HG03196 (cell line): Measurements from ENCODE around the gene SLC13A3.
A peak's percentile ranks its signal among the peaks of the same experiment; 100 is the strongest.

ENCODE experiments used
- ATAC-seq: cut with Tn5 transposase; IDR thresholded peaks from one replicate; pipeline ENCODE4 v1.9.1; 2021; ENCODE audit not compliant: unreplicated experiment

The SLC13A3 gene

GRCh38 chr20:46651091-46651962, at the start of gene SLC13A3:
SLC13A3 (minus strand) TSS chr20:46651459; CDS start chr20:46651421, 38 bp downstream.
- ATAC-seq = no peak

GRCh38 chr20:46701057-46701456, 49.8 kb upstream of the SLC13A3 start:
- ATAC-seq = no peak

GRCh38 chr20:46700481-46700880, 49.2 kb upstream of the SLC13A3 start:
- no peak for ATAC-seq

GRCh38 chr20:46699651-46700359, 48.5 kb upstream of the SLC13A3 start:
- ATAC-seq = no peak

- no peak for ATAC-seq
Observed at GRCh38 chr20:46698788-46699187, 47.5 kb upstream of the SLC13A3 start.

GRCh38 chr20:46696791-46697279, 45.6 kb upstream of the SLC13A3 start:
- no peak for ATAC-seq

- ATAC-seq = no peak
Observed at GRCh38 chr20:46695892-46696291, 44.6 kb upstream of the SLC13A3 start.

- ATAC-seq = no peak
Observed at GRCh38 chr20:46694484-46694883, 43.2 kb upstream of the SLC13A3 start.

- no peak for ATAC-seq
Observed at GRCh38 chr20:46691196-46691595, 39.9 kb upstream of the SLC13A3 start.

- no peak for ATAC-seq
Observed at GRCh38 chr20:46690219-46691106, 39.2 kb upstream of the SLC13A3 start.

- no peak for ATAC-seq
Observed at GRCh38 chr20:46689754-46690085, 38.5 kb upstream of the SLC13A3 start.

- ATAC-seq = peak; percentile 96
Observed at GRCh38 chr20:46689082-46689753, 38.0 kb upstream of the SLC13A3 start, which contains the start of gene TP53RK. TP53RK (minus strand) TSS chr20:46689444; CDS start chr20:46689414, 30 bp downstream.

- no peak for ATAC-seq
Observed at GRCh38 chr20:46688151-46689081, 37.2 kb upstream of the SLC13A3 start.

- ATAC-seq = no peak
Observed at GRCh38 chr20:46683939-46684750, 32.9 kb upstream of the SLC13A3 start.

- ATAC-seq = no peak
Observed at GRCh38 chr20:46683668-46683938, 32.3 kb upstream of the SLC13A3 start.

GRCh38 chr20:46683011-46683667, 31.9 kb upstream of the SLC13A3 start:
- ATAC-seq = no peak

- ATAC-seq = no peak
Observed at GRCh38 chr20:46682063-46682821, 31.0 kb upstream of the SLC13A3 start.
